ENCODE measurements around the gene PAX8.

GRCh38 chr2:113214141-113214540 is 64.6 kb downstream of the PAX8 start:
- TF ChIP-seq, protein P1, sequence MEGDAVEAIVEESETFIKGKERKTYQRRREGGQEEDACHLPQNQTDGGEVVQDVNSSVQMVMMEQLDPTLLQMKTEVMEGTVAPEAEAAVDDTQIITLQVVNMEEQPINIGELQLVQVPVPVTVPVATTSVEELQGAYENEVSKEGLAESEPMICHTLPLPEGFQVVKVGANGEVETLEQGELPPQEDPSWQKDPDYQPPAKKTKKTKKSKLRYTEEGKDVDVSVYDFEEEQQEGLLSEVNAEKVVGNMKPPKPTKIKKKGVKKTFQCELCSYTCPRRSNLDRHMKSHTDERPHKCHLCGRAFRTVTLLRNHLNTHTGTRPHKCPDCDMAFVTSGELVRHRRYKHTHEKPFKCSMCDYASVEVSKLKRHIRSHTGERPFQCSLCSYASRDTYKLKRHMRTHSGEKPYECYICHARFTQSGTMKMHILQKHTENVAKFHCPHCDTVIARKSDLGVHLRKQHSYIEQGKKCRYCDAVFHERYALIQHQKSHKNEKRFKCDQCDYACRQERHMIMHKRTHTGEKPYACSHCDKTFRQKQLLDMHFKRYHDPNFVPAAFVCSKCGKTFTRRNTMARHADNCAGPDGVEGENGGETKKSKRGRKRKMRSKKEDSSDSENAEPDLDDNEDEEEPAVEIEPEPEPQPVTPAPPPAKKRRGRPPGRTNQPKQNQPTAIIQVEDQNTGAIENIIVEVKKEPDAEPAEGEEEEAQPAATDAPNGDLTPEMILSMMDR (IDR thresholded peaks at IDR 0.05): no peak
- TF ChIP-seq POLR2AphosphoS5 (IDR thresholded peaks at IDR 0.05) (no peak), POLR2A (IDR thresholded peaks at IDR 0.05) (no peak)
